AG09319 (cell line): ENCODE measurements around the gene CTDSPL.
"Not testable (repeated sequence)": the region's sequence is repeated elsewhere in the genome, so short reads cannot be mapped to it uniquely, and the experiment has no call there.

Source experiments
- DNase-seq: peaks from one replicate; pipeline ENCODE4 v3.0.0-alpha.2; 2010; ENCODE audit warnings: low read depth; ENCODE audit errors: extremely low read depth
- CTCF ChIP-seq: IDR thresholded peaks from 2 replicates; pipeline ENCODE4 v1.5.1; 2011; ENCODE audit warnings: low read depth, mild to moderate bottlenecking, inconsistent platforms, low read length, moderate library complexity

The CTDSPL gene

GRCh38 chr3:37967260-37967881 is 105.7 kb downstream of the CTDSPL start:
- TF ChIP-seq CTCF = peak; percentile 94
- DNase-seq = no peak

- DNase-seq = no peak
- TF ChIP-seq CTCF = no peak
These were observed 106.5 kb downstream of the CTDSPL start for GRCh38 chr3:37968199-37968598.

GRCh38 chr3:37968813-37969595 is 107.3 kb downstream of the CTDSPL start:
- TF ChIP-seq CTCF = no peak
- no peak for DNase-seq

GRCh38 chr3:37969596-37970100 is 108.0 kb downstream of the CTDSPL start:
- no peak for DNase-seq
- no peak for TF ChIP-seq CTCF

- DNase-seq = no peak
- TF ChIP-seq CTCF = no peak
These were observed 109.1 kb downstream of the CTDSPL start for GRCh38 chr3:37970802-37971201.

GRCh38 chr3:37971467-37971866 is 109.8 kb downstream of the CTDSPL start:
- DNase-seq = no peak
- no peak for TF ChIP-seq CTCF

- DNase-seq = not testable (repeated sequence)
These were observed 110.4 kb downstream of the CTDSPL start for GRCh38 chr3:37972056-37972455.
